ENCODE measurements around the gene KIAA2012. TPM values are rescaled to one million over a fixed set of nuclear protein-coding genes. Genes with fewer than 3 reads are reported as not detected.

Gene KIAA2012
- total RNA-seq, 1 donor from 2014 or later: not detected

GRCh38 chr2:202038471-202039277 lies 34.4 kb upstream of the KIAA2012 start:
- Mint-ChIP-seq H3K27ac (ENCODE audit: unreplicated experiment) (peak overlapping the region; percentile 86), H3K4me3 (ENCODE audit: unreplicated experiment) (peak overlapping the region; percentile 63), H3K36me3 (ENCODE audit: unreplicated experiment) (peaks cover 2% of the 10 kb centered on the region), H3K4me1 (ENCODE audit: unreplicated experiment) (peaks cover 2% of the 10 kb centered on the region), H3K27me3 (ENCODE audit: unreplicated experiment) (no peaks in the 10 kb centered on the region), H3K9me3 (ENCODE audit: unreplicated experiment) (no peaks in the 10 kb centered on the region)
- TF ChIP-seq, protein P1, sequence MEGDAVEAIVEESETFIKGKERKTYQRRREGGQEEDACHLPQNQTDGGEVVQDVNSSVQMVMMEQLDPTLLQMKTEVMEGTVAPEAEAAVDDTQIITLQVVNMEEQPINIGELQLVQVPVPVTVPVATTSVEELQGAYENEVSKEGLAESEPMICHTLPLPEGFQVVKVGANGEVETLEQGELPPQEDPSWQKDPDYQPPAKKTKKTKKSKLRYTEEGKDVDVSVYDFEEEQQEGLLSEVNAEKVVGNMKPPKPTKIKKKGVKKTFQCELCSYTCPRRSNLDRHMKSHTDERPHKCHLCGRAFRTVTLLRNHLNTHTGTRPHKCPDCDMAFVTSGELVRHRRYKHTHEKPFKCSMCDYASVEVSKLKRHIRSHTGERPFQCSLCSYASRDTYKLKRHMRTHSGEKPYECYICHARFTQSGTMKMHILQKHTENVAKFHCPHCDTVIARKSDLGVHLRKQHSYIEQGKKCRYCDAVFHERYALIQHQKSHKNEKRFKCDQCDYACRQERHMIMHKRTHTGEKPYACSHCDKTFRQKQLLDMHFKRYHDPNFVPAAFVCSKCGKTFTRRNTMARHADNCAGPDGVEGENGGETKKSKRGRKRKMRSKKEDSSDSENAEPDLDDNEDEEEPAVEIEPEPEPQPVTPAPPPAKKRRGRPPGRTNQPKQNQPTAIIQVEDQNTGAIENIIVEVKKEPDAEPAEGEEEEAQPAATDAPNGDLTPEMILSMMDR (IDR thresholded peaks at IDR 0.05): no peak
- DNase-seq (ENCODE audit: extremely low spot score, unreplicated experiment): no peak

DNA sequence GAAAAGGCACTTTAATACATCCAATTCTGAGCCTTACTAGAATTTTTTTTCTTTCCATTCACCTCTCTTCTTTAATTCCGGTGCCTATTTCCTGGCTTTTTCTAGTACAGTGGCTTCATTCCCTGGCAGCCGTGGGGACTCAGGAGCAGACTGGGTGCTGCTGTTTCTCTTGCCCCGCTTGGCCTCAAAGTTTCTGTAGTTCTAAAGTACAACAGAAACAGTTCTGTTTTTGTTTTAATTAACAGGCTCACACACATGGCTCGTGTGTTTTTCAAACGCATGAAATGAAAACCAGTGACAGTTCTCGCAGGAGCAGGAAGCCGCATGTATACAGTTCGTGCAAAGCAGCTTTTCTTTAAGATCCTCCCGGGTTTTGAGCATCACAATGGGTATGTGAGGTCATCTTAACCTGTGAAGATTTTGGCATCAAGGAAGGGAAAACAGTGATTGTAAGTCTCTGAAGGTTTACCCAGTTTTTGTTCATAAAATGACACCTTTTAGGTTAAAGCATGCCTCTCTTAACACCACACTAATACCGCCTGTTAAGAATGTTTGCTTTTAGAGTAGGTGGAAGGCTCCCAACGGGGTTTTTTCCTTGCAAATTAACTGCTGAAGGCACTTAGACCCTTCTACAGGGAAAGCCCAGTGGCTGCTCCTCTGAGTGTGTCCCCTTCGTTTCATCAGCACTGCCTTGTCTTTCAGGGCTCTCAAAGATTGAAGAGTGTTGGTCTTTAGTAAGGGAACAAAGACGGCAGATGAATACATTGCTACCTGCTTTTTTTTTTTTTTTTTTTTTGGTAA lies 33.6 kb upstream of the KIAA2012 start:
- no peak for DNase-seq (ENCODE audit: extremely low spot score, unreplicated experiment)
- TF ChIP-seq, protein P1 (IDR thresholded peaks at IDR 0.05): no peak
- peaks cover 2% of the 10 kb centered on the region for H3K36me3 Mint-ChIP-seq (ENCODE audit: unreplicated experiment)
- H3K4me1 Mint-ChIP-seq (ENCODE audit: unreplicated experiment): peaks cover 2% of the 10 kb centered on the region
- no peaks in the 10 kb centered on the region for H3K27me3 Mint-ChIP-seq (ENCODE audit: unreplicated experiment)
- peak overlapping the region; percentile 86 for H3K27ac Mint-ChIP-seq (ENCODE audit: unreplicated experiment)
- no peaks in the 10 kb centered on the region for H3K9me3 Mint-ChIP-seq (ENCODE audit: unreplicated experiment)
- peak overlapping the region; percentile 63 for H3K4me3 Mint-ChIP-seq (ENCODE audit: unreplicated experiment)

GRCh38 chr2:202040079-202040844 lies 32.8 kb upstream of the KIAA2012 start:
- Mint-ChIP-seq H3K27me3 (ENCODE audit: unreplicated experiment) (peaks cover 2% of the 10 kb centered on the region), H3K4me3 (ENCODE audit: unreplicated experiment) (no peak overlapping the region), H3K9me3 (ENCODE audit: unreplicated experiment) (no peaks in the 10 kb centered on the region), H3K4me1 (ENCODE audit: unreplicated experiment) (no peaks in the 10 kb centered on the region), H3K27ac (ENCODE audit: unreplicated experiment) (no peak overlapping the region), H3K36me3 (ENCODE audit: unreplicated experiment) (peaks cover 2% of the 10 kb centered on the region)
- TF ChIP-seq, protein P1 (IDR thresholded peaks at IDR 0.05): no peak
- no peak for DNase-seq (ENCODE audit: extremely low spot score, unreplicated experiment)

DNA sequence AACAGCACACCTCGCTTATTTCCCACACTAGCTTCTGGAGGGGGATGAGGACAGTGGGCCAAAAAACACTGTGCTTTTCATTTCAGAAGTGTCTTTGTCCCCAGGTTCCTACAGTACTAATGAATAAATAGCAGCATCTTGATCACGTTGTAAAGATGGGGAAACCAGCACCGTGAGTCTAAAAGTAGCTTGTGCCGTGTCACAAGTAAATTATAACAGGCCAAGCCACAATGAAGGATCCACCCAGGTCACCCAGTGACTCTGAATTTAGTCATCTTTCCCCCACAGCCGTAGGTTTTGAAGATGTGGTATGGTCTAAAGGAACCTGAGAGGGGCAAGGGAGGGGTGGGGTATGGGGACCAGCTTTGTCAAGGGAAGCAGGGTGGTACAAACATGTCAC lies 30.6 kb upstream of the KIAA2012 start:
- Mint-ChIP-seq H3K4me3 (ENCODE audit: unreplicated experiment) (no peak overlapping the region), H3K27me3 (ENCODE audit: unreplicated experiment) (peaks cover 4% of the 10 kb centered on the region), H3K4me1 (ENCODE audit: unreplicated experiment) (no peaks in the 10 kb centered on the region), H3K9me3 (ENCODE audit: unreplicated experiment) (no peaks in the 10 kb centered on the region), H3K36me3 (ENCODE audit: unreplicated experiment) (peaks cover 3% of the 10 kb centered on the region), H3K27ac (ENCODE audit: unreplicated experiment) (no peak overlapping the region)
- DNase-seq (ENCODE audit: extremely low spot score, unreplicated experiment): no peak
- TF ChIP-seq, protein P1 (IDR thresholded peaks at IDR 0.05): no peak
